Right lobe of liver (tissue), 6 donors: ENCODE measurements around the gene SRGAP2B. TPM values are rescaled to one million over a fixed set of nuclear protein-coding genes. Genes with fewer than 3 reads are reported as not detected.
"Not testable (repeated sequence)": the region's sequence is repeated elsewhere in the genome, so short reads cannot be mapped to it uniquely, and the experiment has no call there.

Source experiments
- ATAC-seq, 4 donors: fragments of 200-7000 bp; cut with Tn5 transposase; one replicate each; pipeline ENCODE4 v1.9.1; 2020; ENCODE audit warnings: mild to moderate bottlenecking in 4 of 4, moderate library complexity in 4 of 4
- DNase-seq, 3 donors: peaks; one replicate each; pipeline ENCODE4 v3.0.0-alpha.2; 2020
- H3K27ac ChIP-seq, 3 donors: fragments of 200-600 bp; one replicate each; pipeline ENCODE4 v1.8.0; 2022
- H3K27me3 ChIP-seq, 2 donors: fragments of 200-600 bp; one replicate each; pipeline ENCODE4 v1.8.0; 2022
- H3K36me3 ChIP-seq, 4 donors: fragments of 200-600 bp; sonication (generic) in 1 of 4; one replicate each; pipeline versions ENCODE4 v1.5.1 to v1.8.0; 2017 to 2022; ENCODE audit warnings: control low read depth in 1 of 4
- H3K4me1 ChIP-seq, 4 donors: fragments of 200-600 bp; sonication (generic) in 1 of 4; one replicate each; pipeline versions ENCODE4 v1.5.1 to v1.8.0; 2017 to 2022; ENCODE audit warnings: control low read depth in 1 of 4
- H3K4me3 ChIP-seq, 3 donors: fragments of 200-600 bp; one replicate each; pipeline ENCODE4 v1.8.0; 2022
- H3K9me3 ChIP-seq, 4 donors: fragments of 200-600 bp; sonication (generic) in 1 of 4; one replicate each; pipeline versions ENCODE4 v1.5.1 to v1.8.0; 2017 to 2022; ENCODE audit warnings: control low read depth in 1 of 4
- WGBS: methylation state at CpG from one replicate; pipeline ENCODE4 v1.1.6; 2018; ENCODE audit warnings: low coverage, low lambda C conversion rate; ENCODE audit not compliant: insufficient coverage; ENCODE audit errors: missing lambda C conversion rate; 5-methylcytosine and 5-hydroxymethylcytosine counted together
- intact Hi-C, 2 donors: fragments of 100-400 bp; cut with DNase I; formaldehyde crosslinking; loops; one replicate each; pipeline versions ENCODE4 v1.11.2 to v1.14.1; 2022
- total RNA-seq, 6 experiments: library from RNA; depleted of rRNA in 2 of 6; stranded (reverse); fragments of >200 nt in 2 of 6; fragmentation: NEBNext Ultra II Directional in 3 of 6; extraction: Animal tissue kit (Norgen Biotek cat#: 25700) in 3 of 6; gene quantifications; one replicate each; pipeline versions ENCODE4 v1.1.0 to v1.2.4, GENCODE V29; 2016 to 2023
- donor health status: DM: no; HTN: yes; CAD: no.
- donor health status: DM: no; HTN: no; CAD: no.
- donor health status: DM: no; HTN: no; CAD: no.
- donor health status: DM: no; HTN: yes; CAD: no.
- donor health status: DM: no; HTN: yes; CAD: no.

The SRGAP2B gene
- total RNA-seq, 6 experiments from 2014 or later: 4.5 to 6.6 (median 6.1) TPM

GRCh38 chr1:145005142-145005541 lies 90.0 kb downstream of the SRGAP2B start:
- WGBS: no CpG with 5 or more reads among the region's 3 CpGs
- H3K36me3 ChIP-seq, H3K9me3 ChIP-seq, H3K27ac ChIP-seq, H3K4me1 ChIP-seq, ATAC-seq, DNase-seq, intact Hi-C loops, H3K27me3 ChIP-seq, H3K4me3 ChIP-seq: not testable (repeated sequence)

DNA sequence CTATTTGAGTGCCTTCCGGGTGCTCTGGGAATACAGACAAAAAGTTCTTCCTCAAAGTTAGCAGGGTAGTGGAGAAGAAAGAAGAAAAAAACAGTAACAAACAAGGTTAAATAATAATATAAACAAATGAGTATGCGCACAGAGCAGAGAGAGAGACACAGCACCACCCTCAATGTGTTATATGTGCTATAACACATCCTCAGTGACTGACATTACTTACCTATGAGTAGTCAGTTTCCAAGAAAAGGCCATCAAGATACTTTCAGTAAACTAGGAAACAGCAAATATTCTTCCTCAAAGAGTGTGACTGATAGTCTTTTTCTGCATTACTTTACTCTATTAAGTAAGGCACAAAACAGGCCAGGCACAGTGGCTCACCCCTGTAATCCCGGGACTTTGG lies 93.7 kb downstream of the SRGAP2B start:
- H3K4me1 ChIP-seq, H3K27ac ChIP-seq, DNase-seq, ATAC-seq, H3K9me3 ChIP-seq, H3K36me3 ChIP-seq, H3K4me3 ChIP-seq, intact Hi-C loops, H3K27me3 ChIP-seq: not testable (repeated sequence)
- 100% methylated on average over 2 of the region's 3 CpGs for WGBS

GRCh38 chr1:145000743-145001326 lies 94.3 kb downstream of the SRGAP2B start:
- ATAC-seq, H3K27ac ChIP-seq, H3K4me1 ChIP-seq, DNase-seq, intact Hi-C loops, H3K36me3 ChIP-seq, H3K27me3 ChIP-seq, H3K4me3 ChIP-seq, H3K9me3 ChIP-seq: not testable (repeated sequence)
- WGBS: no CpG with 5 or more reads among the region's 4 CpGs

- DNase-seq, H3K36me3 ChIP-seq, H3K27ac ChIP-seq, H3K27me3 ChIP-seq, ATAC-seq, H3K9me3 ChIP-seq, H3K4me1 ChIP-seq, intact Hi-C loops, H3K4me3 ChIP-seq: not testable (repeated sequence)
- no CpG with 5 or more reads among the region's 5 CpGs for WGBS
Measured at GRCh38 chr1:145000074-145000742, 94.9 kb downstream of the SRGAP2B start.

DNA sequence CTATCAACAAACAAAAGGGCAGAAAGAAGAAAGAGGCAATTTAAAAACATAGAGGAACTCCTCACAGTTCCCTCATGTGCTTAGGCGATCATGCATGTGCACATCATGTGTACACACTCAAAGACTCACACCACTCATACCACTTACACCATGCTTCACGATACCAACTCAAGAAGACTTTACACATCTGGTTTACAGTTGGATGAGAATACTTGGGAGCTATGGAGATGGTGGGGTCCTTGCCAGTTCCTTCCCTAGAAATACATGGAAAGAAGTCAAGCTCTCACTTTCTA lies 96.2 kb downstream of the SRGAP2B start:
- not testable (repeated sequence) for ATAC-seq

DNA sequence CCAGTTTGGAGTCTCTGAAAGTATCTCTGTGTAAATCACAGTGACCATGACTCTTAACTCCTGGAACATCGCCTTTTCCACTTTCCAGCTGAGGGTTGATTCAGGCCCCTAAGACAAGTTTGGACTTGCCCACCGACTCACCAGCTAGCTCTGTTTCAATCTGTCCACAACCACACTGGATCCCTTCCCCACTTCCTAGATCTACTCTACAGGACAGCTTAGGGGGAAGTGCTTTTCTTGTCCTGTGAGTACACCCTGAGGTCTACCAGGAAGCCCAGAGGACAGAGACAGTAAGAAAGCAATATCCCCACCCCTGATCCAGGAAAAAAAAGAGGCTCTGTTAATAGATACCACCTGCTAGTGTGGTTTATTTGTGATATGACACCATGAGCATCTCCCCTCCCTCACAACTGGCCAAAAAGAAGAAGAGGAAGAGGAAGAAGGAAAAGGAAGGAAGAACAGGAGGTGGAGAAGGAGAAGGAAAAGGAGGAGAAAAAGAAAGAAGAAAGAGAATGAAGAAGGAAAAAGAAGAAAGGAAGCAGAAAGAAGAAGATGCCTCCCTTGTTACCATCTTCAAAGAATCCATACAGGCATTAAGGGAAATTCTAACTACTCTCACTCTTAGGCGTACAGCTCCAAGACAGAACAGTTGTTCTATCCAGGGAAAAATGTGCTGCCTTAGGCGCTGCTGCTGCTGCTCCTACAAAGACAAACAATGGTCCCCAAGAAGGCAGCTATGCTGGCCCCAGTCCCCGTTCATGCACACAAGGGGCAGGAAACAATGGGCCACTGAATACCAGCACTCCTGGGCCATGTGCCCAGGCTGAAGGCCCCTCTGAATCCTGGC lies 96.8 kb downstream of the SRGAP2B start:
- H3K27ac ChIP-seq, H3K27me3 ChIP-seq, H3K9me3 ChIP-seq, DNase-seq, H3K4me1 ChIP-seq, H3K36me3 ChIP-seq, intact Hi-C loops, H3K4me3 ChIP-seq: not testable (repeated sequence)
- 100% methylated on average over 3 of the region's 5 CpGs for WGBS
- peak in 3 of 4 donors; percentile 33 to 53 (median 37) for ATAC-seq

More for the DNA sequence above, 96.2 kb downstream of the SRGAP2B start:
- H3K4me1 ChIP-seq, H3K4me3 ChIP-seq, H3K27me3 ChIP-seq, DNase-seq, H3K27ac ChIP-seq, H3K9me3 ChIP-seq, H3K36me3 ChIP-seq, intact Hi-C loops: not testable (repeated sequence)
- no CpG with 5 or more reads among the region's 2 CpGs for WGBS

- H3K4me1 ChIP-seq, H3K9me3 ChIP-seq, H3K27me3 ChIP-seq, H3K36me3 ChIP-seq, DNase-seq, intact Hi-C loops, H3K27ac ChIP-seq, H3K4me3 ChIP-seq: not testable (repeated sequence)
- peak in 1 of 4 donors; percentile 32 for ATAC-seq
Measured at GRCh38 chr1:144995833-144996410, 99.2 kb downstream of the SRGAP2B start.

- H3K4me1 ChIP-seq, H3K4me3 ChIP-seq, intact Hi-C loops, H3K9me3 ChIP-seq, H3K36me3 ChIP-seq, H3K27me3 ChIP-seq, DNase-seq, H3K27ac ChIP-seq, ATAC-seq: not testable (repeated sequence)
- 83% methylated on average over 1 of the region's 1 CpG for WGBS
Measured at GRCh38 chr1:144992915-144993314, 102.2 kb downstream of the SRGAP2B start.

GRCh38 chr1:144990611-144991010 lies 104.5 kb downstream of the SRGAP2B start:
- H3K27me3 ChIP-seq, H3K27ac ChIP-seq, DNase-seq, H3K36me3 ChIP-seq, H3K4me3 ChIP-seq, ATAC-seq, intact Hi-C loops, H3K4me1 ChIP-seq, H3K9me3 ChIP-seq: not testable (repeated sequence)
- no CpG with 5 or more reads among the region's 29 CpGs for WGBS

GRCh38 chr1:144987131-144987530 lies 108.0 kb downstream of the SRGAP2B start:
- H3K27ac ChIP-seq, ATAC-seq, H3K4me1 ChIP-seq, H3K36me3 ChIP-seq, intact Hi-C loops, H3K4me3 ChIP-seq, H3K27me3 ChIP-seq, H3K9me3 ChIP-seq, DNase-seq: not testable (repeated sequence)
- no CpG with 5 or more reads among the region's 2 CpGs for WGBS

DNA sequence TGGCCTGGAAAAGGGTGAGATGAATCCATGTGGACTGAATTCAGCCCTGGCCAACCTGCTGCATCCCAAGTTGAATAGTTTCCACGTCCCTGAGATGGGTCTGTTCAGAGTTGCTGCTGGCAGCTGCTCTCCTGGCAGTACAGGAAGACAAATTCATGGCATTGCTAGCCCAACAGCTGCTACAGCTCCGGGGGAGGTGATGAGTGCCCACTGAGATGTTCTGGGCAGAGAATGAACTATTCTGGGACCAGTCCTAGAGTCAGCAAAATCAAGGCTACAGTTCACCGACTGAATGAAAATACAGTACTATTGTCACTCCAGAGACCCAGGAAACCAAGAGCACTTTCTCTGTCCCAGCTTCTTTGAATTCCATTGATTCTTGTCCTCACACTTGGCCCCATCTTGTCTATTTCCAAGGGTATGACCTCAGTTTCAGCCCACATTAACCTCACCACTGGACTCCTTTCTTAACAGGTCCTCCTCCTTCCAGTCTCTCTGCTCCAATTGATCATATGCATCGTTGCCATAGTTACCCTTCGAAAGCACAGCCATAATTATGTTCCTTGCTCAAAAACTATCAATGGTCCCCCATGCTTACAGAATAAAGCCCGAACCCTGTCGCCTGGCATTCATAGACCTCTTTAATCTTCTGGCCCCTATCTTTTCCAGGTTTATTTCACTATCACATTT lies 108.8 kb downstream of the SRGAP2B start:
- H3K27me3 ChIP-seq, H3K9me3 ChIP-seq, H3K27ac ChIP-seq, intact Hi-C loops, ATAC-seq, H3K36me3 ChIP-seq, H3K4me1 ChIP-seq, H3K4me3 ChIP-seq, DNase-seq: not testable (repeated sequence)
- WGBS: 83% methylated on average over 1 of the region's 7 CpGs
